Osteoblast (primary cell): ENCODE measurements around the gene GPR158. TPM values are rescaled to one million over a fixed set of nuclear protein-coding genes. Genes with fewer than 3 reads are reported as not detected.

ENCODE experiments used
- DNase-seq: peaks from one replicate; pipeline ENCODE4 v3.0.0; 2011; ENCODE audit warnings: low spot score, mixed read lengths; ENCODE audit not compliant: insufficient read length; ENCODE audit errors: missing footprints
- H2AFZ ChIP-seq: 2 replicates; pipeline ENCODE4 v1.6.0; 2011; ENCODE audit warnings: mild to moderate bottlenecking, low read length
- H3K27ac ChIP-seq: 2 replicates; pipeline ENCODE4 v1.5.1; 2011; ENCODE audit warnings: mild to moderate bottlenecking, low read depth, low read length, moderate library complexity
- H3K27me3 ChIP-seq: 2 replicates; pipeline ENCODE4 v1.6.0; 2012; ENCODE audit warnings: mild to moderate bottlenecking, control low read depth, inconsistent platforms, low read length, moderate library complexity; ENCODE audit not compliant: insufficient read depth
- H3K36me3 ChIP-seq: 2 replicates; pipeline ENCODE4 v1.5.1; 2011; ENCODE audit warnings: mild to moderate bottlenecking, low read length, control low read depth, moderate library complexity; ENCODE audit not compliant: insufficient read depth
- H3K4me1 ChIP-seq: 2 replicates; pipeline ENCODE4 v1.5.1; 2011; ENCODE audit warnings: mild to moderate bottlenecking, low read length, control low read depth, moderate library complexity; ENCODE audit not compliant: insufficient read depth
- H3K4me2 ChIP-seq: 2 replicates; pipeline ENCODE4 v1.6.0; 2011; ENCODE audit warnings: mild to moderate bottlenecking, low read length; ENCODE audit not compliant: insufficient read depth
- H3K4me3 ChIP-seq: fragments of 200-600 bp; sonication (generic); 3 replicates; pipeline ENCODE4 v1.5.1; 2012; ENCODE audit warnings: mild to moderate bottlenecking, low read length, inconsistent platforms; ENCODE audit not compliant: insufficient read depth
- H3K79me2 ChIP-seq: 2 replicates; pipeline ENCODE4 v1.6.0; 2012; ENCODE audit warnings: mild to moderate bottlenecking, low read length, control low read depth, inconsistent platforms; ENCODE audit not compliant: insufficient read depth
- H3K9me3 ChIP-seq: 2 replicates; pipeline ENCODE4 v1.5.1; 2011; ENCODE audit warnings: low read depth, low read length, control low read depth
- H4K20me1 ChIP-seq: 2 replicates; pipeline ENCODE4 v1.6.0; 2012; ENCODE audit warnings: mild to moderate bottlenecking, low read length, control low read depth; ENCODE audit not compliant: insufficient read depth
- total RNA-seq: library from RNA; depleted of rRNA; stranded (reverse); fragments of >200 nt; gene quantifications from 2 replicates; pipeline ENCODE4 v1.2.3, GENCODE V29; 2012
- TF ChIP-seq, protein P1 (sequence below): IDR thresholded peaks from 2 replicates; pipeline ENCODE4 v1.5.1; 2011; ENCODE audit warnings: mild to moderate bottlenecking, low read depth, low read length, moderate library complexity; ENCODE audit errors: extremely low read depth

Gene GPR158
- total RNA-seq, 1 donor: under 0.01 TPM

DNA sequence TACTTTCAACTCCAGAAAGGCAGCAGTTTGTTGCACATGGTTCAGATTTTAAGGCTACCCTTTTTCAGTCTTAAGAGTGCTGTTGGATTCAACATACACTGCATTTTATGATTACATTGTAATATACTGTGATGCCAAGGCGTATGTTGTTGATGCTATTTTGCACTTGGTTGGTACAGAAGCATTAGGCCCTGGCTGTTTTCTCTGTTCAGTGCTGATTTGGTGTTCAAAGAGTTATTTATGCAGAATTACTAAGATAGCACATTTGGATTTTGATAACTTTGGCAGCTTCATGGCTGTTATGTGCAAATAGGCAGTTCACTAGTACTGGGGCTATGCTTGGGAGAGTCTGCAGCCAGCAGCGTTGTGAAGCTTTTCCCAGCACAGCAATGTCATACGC, 7.8 kb downstream of the GPR158 start:
- Histone ChIP-seq H3K36me3 (no peaks in the 10 kb centered on the region), H3K9me3 (no peaks in the 10 kb centered on the region), H3K27ac (no peak overlapping the region), H3K27me3 (peaks cover 7% of the 10 kb centered on the region), H3K4me2 (no peak overlapping the region), H2AFZ (no peak overlapping the region), H3K79me2 (no peaks in the 10 kb centered on the region), H3K4me3 (no peak overlapping the region), H4K20me1 (no peaks in the 10 kb centered on the region), H3K4me1 (no peaks in the 10 kb centered on the region)
- TF ChIP-seq, protein P1, sequence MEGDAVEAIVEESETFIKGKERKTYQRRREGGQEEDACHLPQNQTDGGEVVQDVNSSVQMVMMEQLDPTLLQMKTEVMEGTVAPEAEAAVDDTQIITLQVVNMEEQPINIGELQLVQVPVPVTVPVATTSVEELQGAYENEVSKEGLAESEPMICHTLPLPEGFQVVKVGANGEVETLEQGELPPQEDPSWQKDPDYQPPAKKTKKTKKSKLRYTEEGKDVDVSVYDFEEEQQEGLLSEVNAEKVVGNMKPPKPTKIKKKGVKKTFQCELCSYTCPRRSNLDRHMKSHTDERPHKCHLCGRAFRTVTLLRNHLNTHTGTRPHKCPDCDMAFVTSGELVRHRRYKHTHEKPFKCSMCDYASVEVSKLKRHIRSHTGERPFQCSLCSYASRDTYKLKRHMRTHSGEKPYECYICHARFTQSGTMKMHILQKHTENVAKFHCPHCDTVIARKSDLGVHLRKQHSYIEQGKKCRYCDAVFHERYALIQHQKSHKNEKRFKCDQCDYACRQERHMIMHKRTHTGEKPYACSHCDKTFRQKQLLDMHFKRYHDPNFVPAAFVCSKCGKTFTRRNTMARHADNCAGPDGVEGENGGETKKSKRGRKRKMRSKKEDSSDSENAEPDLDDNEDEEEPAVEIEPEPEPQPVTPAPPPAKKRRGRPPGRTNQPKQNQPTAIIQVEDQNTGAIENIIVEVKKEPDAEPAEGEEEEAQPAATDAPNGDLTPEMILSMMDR: no peak
- no peak for DNase-seq

DNA sequence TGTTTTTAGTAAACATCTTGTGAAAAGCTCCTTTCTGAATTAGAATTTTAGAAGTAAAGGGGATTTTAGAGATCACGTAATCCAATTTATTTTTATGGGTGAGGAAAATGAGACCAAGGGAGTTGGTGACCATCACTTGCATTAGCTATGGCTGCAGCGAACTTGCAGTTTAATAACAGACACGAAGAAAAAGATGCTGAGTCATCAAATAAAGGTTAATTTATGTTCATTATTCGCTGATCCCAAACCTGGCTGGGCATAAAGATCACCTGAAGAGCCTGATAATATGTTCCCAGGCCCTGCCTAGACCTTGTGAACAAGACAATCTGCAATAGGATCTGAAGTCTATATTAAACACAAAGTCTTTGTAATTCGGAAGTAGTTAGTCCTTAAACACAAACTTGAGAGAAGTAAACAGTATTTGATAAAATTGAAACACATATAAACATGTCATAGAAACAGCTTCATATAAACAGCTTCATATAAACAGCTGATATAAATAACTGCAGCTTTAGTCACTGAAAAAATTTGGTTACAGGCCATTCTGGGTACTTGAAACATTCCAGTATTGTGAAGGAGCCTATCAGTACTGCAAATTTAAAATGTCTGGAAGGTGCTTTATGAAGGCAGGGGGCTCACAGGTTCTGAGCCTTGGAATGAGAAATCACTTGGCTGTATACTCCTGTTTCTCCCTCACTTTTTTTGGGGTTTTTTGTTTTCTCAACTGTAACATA, 16.5 kb downstream of the GPR158 start:
- no peak overlapping the region for H3K4me2 ChIP-seq
- no peaks in the 10 kb centered on the region for H3K27me3 ChIP-seq
- H3K27ac ChIP-seq: no peak overlapping the region
- no peak for DNase-seq
- H3K36me3 ChIP-seq: no peaks in the 10 kb centered on the region
- H3K79me2 ChIP-seq: no peaks in the 10 kb centered on the region
- H3K9me3 ChIP-seq: no peaks in the 10 kb centered on the region
- H3K4me1 ChIP-seq: no peaks in the 10 kb centered on the region
- H3K4me3 ChIP-seq: no peak overlapping the region
- H4K20me1 ChIP-seq: no peaks in the 10 kb centered on the region
- TF ChIP-seq, protein P1: no peak
- H2AFZ ChIP-seq: no peak overlapping the region

DNA sequence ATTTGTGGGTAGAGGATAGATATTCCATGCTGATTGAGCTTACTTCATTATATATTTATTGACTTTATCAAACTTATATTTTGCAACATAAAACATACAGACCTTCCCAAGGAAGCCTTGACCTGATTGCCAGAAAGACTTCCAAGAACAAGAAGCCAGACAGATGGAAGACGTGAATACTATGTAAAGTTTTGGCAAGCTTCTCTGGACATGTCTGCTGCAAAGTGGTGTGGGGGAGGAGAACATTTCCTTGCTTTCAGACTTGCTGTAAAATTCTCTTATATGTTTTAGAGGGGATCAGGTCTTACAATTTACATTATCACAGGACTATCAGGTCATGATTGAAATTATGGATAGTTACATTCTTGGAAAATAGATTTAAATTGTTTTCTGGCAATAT, 23.4 kb downstream of the GPR158 start:
- H3K27me3 ChIP-seq: no peaks in the 10 kb centered on the region
- no peak overlapping the region for H2AFZ ChIP-seq
- H3K27ac ChIP-seq: no peak overlapping the region
- DNase-seq: no peak
- TF ChIP-seq, protein P1: no peak
- no peak overlapping the region for H3K4me3 ChIP-seq
- no peaks in the 10 kb centered on the region for H3K4me1 ChIP-seq
- H3K4me2 ChIP-seq: no peak overlapping the region
- H3K79me2 ChIP-seq: no peaks in the 10 kb centered on the region
- H3K9me3 ChIP-seq: no peaks in the 10 kb centered on the region
- H3K36me3 ChIP-seq: no peaks in the 10 kb centered on the region
- H4K20me1 ChIP-seq: no peaks in the 10 kb centered on the region

DNA sequence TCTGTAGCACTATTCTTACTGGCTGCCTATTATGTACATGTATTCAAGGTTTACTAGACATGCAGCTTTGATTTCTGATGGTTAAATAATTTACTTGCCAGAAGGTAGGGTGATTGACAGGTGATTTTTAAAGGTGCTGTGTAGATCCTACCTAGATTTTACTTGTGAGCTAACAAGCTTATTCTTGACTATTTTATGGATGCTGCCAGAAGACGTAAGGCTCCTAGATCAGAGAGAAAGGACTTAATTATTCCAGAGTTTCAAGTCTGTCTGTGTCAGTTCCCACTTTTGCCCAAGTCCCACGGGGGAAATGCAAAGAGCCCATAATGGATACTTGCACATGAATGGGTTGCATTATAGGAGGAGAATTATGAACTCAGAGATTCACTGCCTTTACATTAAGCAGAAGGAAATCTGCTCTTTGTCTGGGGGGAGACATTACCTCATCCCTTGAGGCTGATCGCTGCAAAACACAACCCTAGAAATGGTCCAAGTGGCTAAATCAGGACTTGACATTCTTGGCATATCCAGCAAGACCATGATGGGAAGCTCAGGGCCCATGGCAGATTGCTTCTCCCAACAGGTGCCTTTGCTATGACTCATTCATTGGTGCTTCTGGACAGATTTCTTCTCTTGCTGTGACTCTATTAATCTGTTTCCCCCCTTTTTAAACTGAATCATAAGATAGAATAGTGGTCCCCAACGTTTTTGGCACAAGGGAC, 32.1 kb downstream of the GPR158 start:
- peak; percentile 51 for DNase-seq
- Histone ChIP-seq H3K9me3 (no peaks in the 10 kb centered on the region), H2AFZ (no peak overlapping the region), H3K79me2 (no peaks in the 10 kb centered on the region), H4K20me1 (no peaks in the 10 kb centered on the region), H3K27ac (no peak overlapping the region), H3K27me3 (no peaks in the 10 kb centered on the region), H3K4me1 (no peaks in the 10 kb centered on the region), H3K36me3 (no peaks in the 10 kb centered on the region), H3K4me2 (no peak overlapping the region), H3K4me3 (no peak overlapping the region)
- TF ChIP-seq, protein P1: no peak
